Fibroblast of lung (primary cell): ENCODE measurements around the gene SLC22A14. TPM values are rescaled to one million over a fixed set of nuclear protein-coding genes. Genes with fewer than 3 reads are reported as not detected.

Source experiments
- DNase-seq, 2 donors: peaks; one replicate each; pipeline versions ENCODE4 v3.0.0 to v3.0.0-alpha.2; 2010; ENCODE audit warnings: low read depth in 2 of 2
- H2AFZ ChIP-seq: 2 replicates; pipeline ENCODE4 v1.5.1; 2012; ENCODE audit warnings: low read length, control low read depth, inconsistent platforms
- H3K27ac ChIP-seq: 2 replicates; pipeline ENCODE4 v1.5.1; 2011; ENCODE audit warnings: low read length, control low read depth; ENCODE audit not compliant: insufficient read depth
- H3K27me3 ChIP-seq: 2 replicates; pipeline ENCODE4 v1.5.1; 2011; ENCODE audit warnings: mild to moderate bottlenecking, low read length; ENCODE audit not compliant: control insufficient read depth, insufficient read depth
- H3K36me3 ChIP-seq: 2 replicates; pipeline ENCODE4 v1.5.1; 2011; ENCODE audit warnings: low read length; ENCODE audit not compliant: control insufficient read depth, insufficient read depth
- H3K4me1 ChIP-seq: 2 replicates; pipeline ENCODE4 v1.5.1; 2011; ENCODE audit warnings: low read length; ENCODE audit not compliant: control insufficient read depth, insufficient read depth; ENCODE audit errors: extremely low read depth
- H3K4me2 ChIP-seq: 2 replicates; pipeline ENCODE4 v1.5.1; 2011; ENCODE audit warnings: low read length, control low read depth; ENCODE audit not compliant: insufficient read depth; ENCODE audit errors: extremely low read depth
- H3K4me3 ChIP-seq, 4 experiments: fragments of 200-600 bp in 1 of 4; sonication (generic) in 1 of 4; replicated peaks in 1 of 4; 2 replicates each; pipeline ENCODE4 v1.5.1; 2011 to 2016; ENCODE audit warnings: low read length in 4 of 4, low read depth in 3 of 4, mild to moderate bottlenecking in 3 of 4, control low read depth in 2 of 4, inconsistent platforms in 1 of 4, mixed read lengths in 1 of 4; ENCODE audit not compliant: insufficient read depth in 1 of 4; ENCODE audit errors: control extremely low read depth in 1 of 4
- H3K79me2 ChIP-seq: 2 replicates; pipeline ENCODE4 v1.5.1; 2012; ENCODE audit warnings: mild to moderate bottlenecking, low read length, inconsistent platforms; ENCODE audit not compliant: control insufficient read depth, insufficient read depth
- H3K9ac ChIP-seq: 2 replicates; pipeline ENCODE4 v1.5.1; 2011; ENCODE audit warnings: mild to moderate bottlenecking, low read length, control low read depth; ENCODE audit not compliant: insufficient read depth
- H3K9me3 ChIP-seq: 2 replicates; pipeline ENCODE4 v1.5.1; 2012; ENCODE audit warnings: low read depth, low read length; ENCODE audit not compliant: control insufficient read depth, insufficient read depth
- H4K20me1 ChIP-seq: 2 replicates; pipeline ENCODE4 v1.5.1; 2011; ENCODE audit warnings: low read length; ENCODE audit not compliant: control insufficient read depth, insufficient read depth; ENCODE audit errors: extremely low read depth
- CTCF ChIP-seq, 2 donors: IDR thresholded peaks in 1 of 2; conservative IDR thresholded peaks in 1 of 2; 1 replicate in 1 of 2; 2 replicates in 1 of 2; pipeline ENCODE4 v1.5.1; 2011 to 2012; ENCODE audit warnings: low read length in 2 of 2, control low read depth in 1 of 2, inconsistent platforms in 1 of 2, low read depth in 1 of 2, mild to moderate bottlenecking in 1 of 2
- EZH2 ChIP-seq: IDR thresholded peaks from 2 replicates; pipeline ENCODE4 v1.5.1; 2012; ENCODE audit warnings: low read length, control low read depth, mild to moderate bottlenecking; ENCODE audit errors: missing control alignments
- polyA plus RNA-seq, 2 donors: library from polyadenylated mRNA; depleted of rRNA in 1 of 2; stranded (reverse) in 1 of 2; unstranded in 1 of 2; fragments of >200 nt; gene quantifications; 2 replicates each; pipeline ENCODE4 v1.2.1, GENCODE V29; 2011 to 2012; ENCODE audit warnings: missing spikeins in 1 of 2
- total RNA-seq: library from RNA; depleted of rRNA; stranded (reverse); fragments of >200 nt; gene quantifications from 2 replicates; pipeline ENCODE4 v1.2.1, GENCODE V29; 2014

Gene SLC22A14
- total and polyA plus RNA-seq, 2 donors (not counting 1 experiment from before 2014, with no cell fraction given) = 0.17 TPM; not detected in 1

DNA sequence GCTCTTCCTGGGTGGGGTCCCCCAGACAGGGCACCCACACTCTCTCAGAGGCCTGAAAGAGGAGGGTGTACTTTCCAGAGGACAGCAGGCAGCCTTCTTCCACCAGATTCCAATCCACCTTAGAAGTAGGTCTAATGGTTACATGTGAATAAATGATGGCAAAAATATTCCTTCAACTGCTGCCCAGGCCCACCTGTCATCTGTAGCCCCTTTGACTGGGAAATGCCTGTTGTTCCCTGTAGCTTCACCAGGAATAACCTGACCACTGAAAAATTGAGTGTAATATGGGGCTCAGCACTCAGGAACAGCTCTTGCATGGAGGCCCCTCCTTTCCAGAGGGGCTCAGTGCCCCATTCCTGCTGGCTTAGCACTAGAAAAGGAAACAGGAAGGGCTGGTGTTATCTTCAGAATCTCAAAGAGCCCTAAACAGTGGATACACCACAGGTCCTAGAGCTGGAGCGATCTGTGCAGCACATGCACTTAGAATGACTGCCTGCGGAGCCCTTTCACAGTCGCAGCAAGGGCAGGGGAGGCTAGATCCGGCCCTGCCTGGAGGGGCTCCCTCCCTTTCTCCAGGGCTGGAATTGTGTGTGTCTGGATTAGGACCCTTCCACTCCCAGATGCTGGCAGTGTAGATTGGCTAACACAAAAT, 32.1 kb downstream of the SLC22A14 start:
- H3K4me2 ChIP-seq = no peak overlapping the region
- no peak overlapping the region for H2AFZ ChIP-seq
- no peak for DNase-seq
- no peaks in the 10 kb centered on the region for H3K9me3 ChIP-seq
- no peaks in the 10 kb centered on the region for H3K79me2 ChIP-seq
- TF ChIP-seq CTCF (conservative IDR thresholded peaks at IDR 0.05 in 1 of 2, IDR thresholded peaks at IDR 0.05 in 1 of 2; ENCODE audit: low read depth in 1 of 2, low read length in 2 of 2) (no peak), EZH2 (no peak)
- no peak overlapping the region for H3K9ac ChIP-seq
- H3K4me3 ChIP-seq = no peak overlapping the region
- no peak overlapping the region for H3K27ac ChIP-seq
- no peaks in the 10 kb centered on the region for H3K36me3 ChIP-seq
- peaks cover 4% of the 10 kb centered on the region for H3K27me3 ChIP-seq
- H4K20me1 ChIP-seq = no peaks in the 10 kb centered on the region
- no peaks in the 10 kb centered on the region for H3K4me1 ChIP-seq

GRCh38 chr3:38314764-38315487, 32.8 kb downstream of the SLC22A14 start:
- no peak overlapping the region for H3K4me2 ChIP-seq
- H3K27ac ChIP-seq = no peak overlapping the region
- no peaks in the 10 kb centered on the region for H3K9me3 ChIP-seq
- TF ChIP-seq EZH2 = no peak
- no peak for TF ChIP-seq CTCF (conservative IDR thresholded peaks at IDR 0.05 in 1 of 2, IDR thresholded peaks at IDR 0.05 in 1 of 2; ENCODE audit: low read depth in 1 of 2, low read length in 2 of 2)
- no peaks in the 10 kb centered on the region for H3K79me2 ChIP-seq
- no peak overlapping the region for H2AFZ ChIP-seq
- no peak for DNase-seq
- no peaks in the 10 kb centered on the region for H3K36me3 ChIP-seq
- H3K4me3 ChIP-seq = no peak overlapping the region
- H3K9ac ChIP-seq = no peak overlapping the region
- H4K20me1 ChIP-seq = no peaks in the 10 kb centered on the region
- no peaks in the 10 kb centered on the region for H3K4me1 ChIP-seq
- H3K27me3 ChIP-seq = no peaks in the 10 kb centered on the region

GRCh38 chr3:38315488-38316230, 33.6 kb downstream of the SLC22A14 start:
- Histone ChIP-seq H3K36me3 (no peaks in the 10 kb centered on the region), H3K4me2 (no peak overlapping the region), H3K27me3 (no peaks in the 10 kb centered on the region), H4K20me1 (no peaks in the 10 kb centered on the region), H2AFZ (no peak overlapping the region), H3K27ac (no peak overlapping the region), H3K9me3 (no peaks in the 10 kb centered on the region), H3K4me1 (no peaks in the 10 kb centered on the region), H3K4me3 (no peak overlapping the region), H3K79me2 (no peaks in the 10 kb centered on the region), H3K9ac (no peak overlapping the region)
- no peak for DNase-seq
- TF ChIP-seq CTCF (conservative IDR thresholded peaks at IDR 0.05 in 1 of 2, IDR thresholded peaks at IDR 0.05 in 1 of 2; ENCODE audit: low read depth in 1 of 2, low read length in 2 of 2) = no peak
- no peak for TF ChIP-seq EZH2
